Peyer's patch (tissue), 4 donors: ENCODE data around the gene SLAIN2.

Source experiments
- CTCF ChIP-seq, 6 experiments: fragments of 450-650 bp in 4 of 6; fragments of 200-600 bp in 2 of 6; sonication (generic) in 1 of 6; IDR thresholded peaks; one replicate each; pipeline ENCODE4 v1.5.1; 2017 to 2019; ENCODE audit warnings: antibody characterized with exemption in 6 of 6, mild to moderate bottlenecking in 3 of 6, moderate library complexity in 1 of 6
- POLR2A ChIP-seq, 2 donors: fragments of 450-650 bp; IDR thresholded peaks; one replicate each; pipeline ENCODE4 v1.5.1; 2017; ENCODE audit warnings: antibody characterized with exemption in 2 of 2, mild to moderate bottlenecking in 2 of 2, moderate library complexity in 2 of 2

DNA sequence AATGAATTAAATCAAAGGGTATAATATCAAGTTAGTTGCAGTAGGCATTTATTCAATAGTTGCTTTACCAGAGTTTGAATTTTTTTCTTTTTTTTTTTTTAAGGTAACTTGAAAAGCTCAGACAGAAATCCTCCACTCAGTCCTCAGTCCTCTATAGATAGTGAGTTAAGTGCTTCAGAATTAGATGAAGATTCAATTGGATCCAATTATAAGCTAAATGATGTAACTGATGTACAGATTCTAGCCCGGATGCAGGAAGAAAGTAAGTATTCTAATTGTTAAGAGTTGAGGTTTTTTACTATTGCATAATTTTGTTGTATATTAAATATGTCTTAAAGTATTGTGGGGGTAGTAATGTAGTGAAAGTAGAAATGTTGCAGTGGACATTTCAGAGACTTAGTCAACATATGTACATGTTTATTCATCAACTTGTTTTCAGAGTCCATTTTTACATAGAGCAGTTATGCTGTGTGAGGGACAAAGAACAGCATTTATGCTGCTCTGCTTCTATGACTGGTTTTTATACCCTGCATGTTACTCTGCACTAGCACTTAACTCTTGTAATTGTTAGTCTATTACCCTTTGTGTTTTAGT lies 38.4 kb downstream of the SLAIN2 start:
- no peak for TF ChIP-seq CTCF (IDR thresholded peaks at IDR 0.05)
- TF ChIP-seq POLR2A (IDR thresholded peaks at IDR 0.05) = no peak
